GM23338 (cell line): ENCODE data around the gene MLPH.

Source experiments
- CTCF ChIP-seq, 2 experiments: fragments of 200-600 bp in 1 of 2; sonication (generic) in 1 of 2; conservative IDR thresholded peaks; 2 replicates each; pipeline versions ENCODE4 v1.5.1 to v1.6.1; 2016 to 2017; ENCODE audit warnings: antibody characterized with exemption in 2 of 2, low read depth in 2 of 2, mild to moderate bottlenecking in 2 of 2, moderate library complexity in 1 of 2
- STAT1 ChIP-seq: IDR thresholded peaks from one replicate; pipeline ENCODE4 v1.6.1; 2016; ENCODE audit warnings: antibody characterized with exemption; ENCODE audit not compliant: unreplicated experiment

GRCh38 chr2:237542001-237542704 is 55.1 kb downstream of the MLPH start:
- TF ChIP-seq STAT1 (no peak), CTCF (conservative IDR thresholded peaks at IDR 0.05; ENCODE audit: low read depth in 2 of 2) (no peak)
